HG03280 (cell line): ENCODE measurements around the gene NSD2.
"Not testable (repeated sequence)": the region's sequence is repeated elsewhere in the genome, so short reads cannot be mapped to it uniquely, and the experiment has no call there.

ENCODE experiments used
- ATAC-seq: cut with Tn5 transposase; IDR thresholded peaks from one replicate; pipeline ENCODE4 v1.9.1; 2021; ENCODE audit warnings: mild to moderate bottlenecking, moderate library complexity; ENCODE audit not compliant: unreplicated experiment

NSD2 gene

GRCh38 chr4:1870578-1871443, at the start of gene NSD2:
NSD2 (plus strand) TSS chr4:1871393; CDS start chr4:1900655, 29,262 bp downstream.
- peak; percentile 70 for ATAC-seq

- ATAC-seq: no peak
Measured at GRCh38 chr4:1821679-1822567, 49.3 kb upstream of the NSD2 start.

GRCh38 chr4:1822568-1823544, 48.3 kb upstream of the NSD2 start:
- ATAC-seq: no peak

GRCh38 chr4:1823545-1823932, 47.7 kb upstream of the NSD2 start:
- ATAC-seq: no peak

GRCh38 chr4:1824746-1825145, 46.4 kb upstream of the NSD2 start:
- no peak for ATAC-seq

- ATAC-seq: no peak
Measured at GRCh38 chr4:1825326-1825725, 45.9 kb upstream of the NSD2 start.

GRCh38 chr4:1826531-1827350, 44.5 kb upstream of the NSD2 start:
- ATAC-seq: no peak

- no peak for ATAC-seq
Measured at GRCh38 chr4:1830234-1830633, 41.0 kb upstream of the NSD2 start.

GRCh38 chr4:1830642-1831228, 40.5 kb upstream of the NSD2 start:
- no peak for ATAC-seq

- no peak for ATAC-seq
Measured at GRCh38 chr4:1831331-1831730, 39.9 kb upstream of the NSD2 start.

GRCh38 chr4:1832690-1833089, 38.5 kb upstream of the NSD2 start:
- ATAC-seq: no peak

GRCh38 chr4:1833307-1834046, 37.7 kb upstream of the NSD2 start:
- ATAC-seq: peak; percentile 7

- peak; percentile 64 for ATAC-seq
Measured at GRCh38 chr4:1834047-1834775, 37.0 kb upstream of the NSD2 start.

- not testable (repeated sequence) for ATAC-seq
Measured at GRCh38 chr4:1835836-1836235, 35.4 kb upstream of the NSD2 start.

- no peak for ATAC-seq
Measured at GRCh38 chr4:1836650-1837049, 34.5 kb upstream of the NSD2 start.

- no peak for ATAC-seq
Measured at GRCh38 chr4:1837069-1837468, 34.1 kb upstream of the NSD2 start.

- ATAC-seq: no peak
Measured at GRCh38 chr4:1839282-1839681, 31.9 kb upstream of the NSD2 start.
